Measurements from ENCODE around the gene DNAJB8.

DNAJB8 gene

DNA sequence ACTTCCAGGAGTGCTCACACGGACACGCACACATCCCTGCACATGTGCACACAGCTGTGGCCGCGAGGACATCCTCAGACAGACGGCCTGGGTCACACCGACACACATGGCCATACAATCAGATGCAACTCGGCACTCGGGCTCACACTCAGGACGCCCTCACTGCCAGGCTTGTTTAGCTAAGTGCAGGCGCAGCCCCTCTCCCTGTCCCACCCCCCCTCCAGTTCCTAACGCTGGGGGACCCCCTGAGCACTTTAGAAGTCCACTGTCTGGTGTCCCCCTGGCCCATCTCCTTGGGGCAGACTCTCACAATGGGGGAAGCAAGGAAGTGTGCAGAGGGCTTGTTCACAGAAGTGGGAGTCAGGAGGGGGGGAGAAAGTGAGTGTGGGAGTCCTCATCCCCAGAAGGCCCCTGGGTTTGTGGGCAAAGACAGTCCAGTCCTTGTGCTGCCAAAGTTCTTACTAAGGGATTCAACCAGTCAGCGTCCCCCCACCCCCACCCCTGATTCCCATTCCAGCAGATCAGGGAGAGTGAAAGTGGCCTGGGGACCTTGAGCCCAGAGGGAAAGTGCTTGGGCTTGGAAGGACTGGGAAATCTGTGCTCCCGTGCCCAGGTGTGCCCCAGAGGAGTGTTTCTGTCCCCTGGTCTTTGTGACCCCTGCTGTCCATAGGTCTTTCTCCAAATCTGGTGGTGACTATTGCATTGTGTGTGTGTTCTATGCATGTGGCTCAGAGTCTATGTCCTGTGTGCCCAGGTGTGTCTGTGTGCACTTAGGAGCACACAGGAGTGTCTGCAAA, 27.1 kb upstream of the DNAJB8 start:
- FAIRE-seq, result no peak

DNA sequence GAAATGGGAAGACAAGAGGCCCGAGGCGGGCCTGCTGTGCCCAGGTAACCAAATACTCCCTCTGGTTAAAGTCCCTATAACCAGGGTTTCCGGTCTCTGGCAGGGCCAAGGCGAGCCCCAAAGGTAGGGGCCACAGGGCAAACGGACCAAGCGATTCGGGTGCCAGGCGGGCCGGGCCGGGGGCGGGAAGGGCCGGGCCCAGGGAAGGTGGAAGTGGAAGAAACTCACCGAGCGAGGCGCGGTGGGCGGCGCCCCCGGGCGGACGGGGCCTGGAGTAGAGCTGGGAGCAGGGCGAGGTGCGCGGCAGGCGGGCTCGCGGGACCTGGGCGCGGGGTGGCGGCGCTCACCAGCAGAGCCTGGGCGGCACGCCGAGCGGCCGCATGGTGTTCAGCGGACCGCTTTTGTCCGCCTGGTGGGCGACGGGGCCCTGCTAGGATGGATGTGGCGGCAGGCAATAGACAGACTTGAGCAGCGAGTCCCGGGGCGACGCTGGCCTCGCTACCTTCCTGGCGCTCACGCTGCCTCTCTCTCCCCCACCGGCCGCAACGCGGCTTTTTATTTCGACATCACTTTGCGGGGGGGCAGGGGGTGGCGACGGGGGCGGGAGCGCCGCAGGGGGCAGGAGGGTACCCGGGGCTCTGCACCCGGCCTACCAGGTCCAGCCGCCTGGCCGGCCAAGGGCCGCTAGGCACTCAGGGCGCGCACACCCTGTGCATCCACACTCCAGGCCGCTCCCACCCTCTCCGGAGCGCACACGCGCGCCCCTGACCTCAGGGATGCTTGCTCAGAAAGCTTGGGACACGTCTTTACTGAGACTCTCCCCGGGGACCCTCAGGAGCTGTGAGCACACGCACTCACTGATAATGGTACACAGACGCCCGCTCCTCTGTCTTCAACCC, 26.2 kb upstream of the DNAJB8 start, which contains the start of gene GATA2:
GATA2 (minus strand) TSS at position 531 of the 899 bp plus-strand sequence. CDS start 6,170 bp downstream, outside the sequence.
- FAIRE-seq, result no peak

DNA sequence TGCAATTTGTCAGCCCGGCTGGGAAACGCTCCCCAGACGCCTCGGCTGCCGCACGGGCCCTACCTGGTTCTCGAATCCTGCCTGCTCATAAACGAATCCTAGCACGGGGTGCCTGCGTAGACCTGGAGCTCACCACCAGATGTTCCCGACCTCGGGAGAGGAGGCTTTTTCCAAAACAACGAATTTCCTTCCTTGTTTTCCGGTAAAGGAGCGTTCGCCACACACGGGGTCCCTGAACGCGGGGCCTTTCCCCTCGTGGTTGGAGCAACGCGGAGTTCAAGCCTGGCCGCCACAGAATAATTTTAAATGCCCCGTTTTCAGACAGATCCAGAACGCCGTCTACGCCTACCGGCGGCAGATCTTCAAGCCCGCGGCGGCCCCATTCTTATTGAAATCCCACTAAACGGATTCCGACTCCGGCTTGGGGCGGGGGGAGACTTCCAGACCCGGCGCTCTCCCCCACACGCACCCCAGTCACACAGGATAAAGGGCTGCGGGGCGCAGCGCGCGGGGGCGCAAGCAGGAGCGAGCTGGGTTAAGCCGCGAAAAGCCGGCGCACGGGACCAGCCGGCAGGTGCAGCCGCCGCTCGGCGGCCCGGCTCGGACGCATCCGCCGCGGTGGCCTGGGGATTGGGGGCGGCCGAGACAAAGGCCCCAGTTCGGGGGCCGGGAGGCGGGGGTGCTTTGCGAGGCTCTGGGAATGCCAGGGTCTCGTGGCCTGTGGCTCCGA, 25.4 kb upstream of the DNAJB8 start:
- no peak for FAIRE-seq

DNA sequence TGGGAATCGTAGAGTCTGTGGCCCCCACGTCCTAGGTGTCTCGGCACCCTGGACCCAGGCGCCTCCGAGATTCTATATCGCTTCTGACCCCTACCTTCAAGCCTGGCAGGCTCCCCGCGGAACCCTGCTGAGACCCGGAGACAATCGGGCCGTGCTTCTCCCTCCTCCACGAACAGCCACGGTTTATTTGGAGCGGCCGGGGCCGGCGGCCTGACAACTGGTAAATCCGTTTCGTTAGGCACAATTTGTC, 24.9 kb upstream of the DNAJB8 start:
- no peak for FAIRE-seq

DNA sequence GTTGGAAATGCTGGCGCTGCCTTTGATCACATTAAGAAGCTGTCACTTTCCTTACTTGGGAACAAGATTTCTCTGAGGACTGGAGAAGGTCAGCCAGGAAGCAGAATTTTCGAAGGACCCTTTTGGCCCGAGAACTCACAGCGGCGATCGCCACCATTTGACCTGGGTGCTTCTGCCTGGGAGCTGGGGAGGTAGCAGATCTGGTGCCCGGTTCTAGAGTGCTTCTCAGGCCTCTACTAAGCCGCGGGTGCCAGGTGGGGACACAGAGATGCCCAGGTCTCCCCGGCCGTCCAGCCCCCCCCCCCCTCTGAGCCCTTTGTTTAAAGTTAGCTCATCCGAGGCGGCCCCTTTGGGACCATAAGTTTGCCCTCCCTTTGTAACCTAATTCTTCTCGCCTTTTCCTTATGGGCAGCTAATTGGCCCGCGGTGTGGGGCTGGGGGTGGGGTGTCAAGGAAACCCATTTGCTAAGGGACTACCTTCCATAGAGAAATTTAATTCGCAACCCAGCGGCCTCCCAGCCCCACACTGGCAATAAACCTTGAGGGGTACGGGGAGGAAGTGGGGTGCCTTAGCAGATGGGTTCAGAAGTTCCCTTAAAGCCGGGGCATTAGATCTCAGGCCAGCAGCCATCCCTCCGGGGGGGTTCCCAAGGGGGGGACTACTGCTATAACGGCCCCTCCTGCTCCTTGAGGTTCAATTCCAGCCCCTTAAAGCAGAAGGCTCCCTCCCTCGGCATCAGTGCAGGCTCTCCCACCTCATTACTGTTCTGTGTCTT, 24.4 kb upstream of the DNAJB8 start:
- no peak for FAIRE-seq

DNA sequence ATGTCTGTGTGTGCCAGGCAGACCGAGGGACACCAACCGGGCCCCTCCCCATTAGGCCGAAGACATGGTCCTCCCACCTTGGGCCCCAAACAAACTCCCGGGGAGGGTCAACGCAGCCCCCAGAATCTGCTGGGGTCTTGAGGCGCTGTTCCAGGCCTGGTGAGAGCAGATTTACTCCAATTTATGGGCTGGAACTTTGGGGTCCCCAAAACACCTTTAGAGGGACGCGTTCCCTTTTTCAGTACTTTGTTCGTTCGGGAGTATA, 23.9 kb upstream of the DNAJB8 start:
- FAIRE-seq, result no peak

DNA sequence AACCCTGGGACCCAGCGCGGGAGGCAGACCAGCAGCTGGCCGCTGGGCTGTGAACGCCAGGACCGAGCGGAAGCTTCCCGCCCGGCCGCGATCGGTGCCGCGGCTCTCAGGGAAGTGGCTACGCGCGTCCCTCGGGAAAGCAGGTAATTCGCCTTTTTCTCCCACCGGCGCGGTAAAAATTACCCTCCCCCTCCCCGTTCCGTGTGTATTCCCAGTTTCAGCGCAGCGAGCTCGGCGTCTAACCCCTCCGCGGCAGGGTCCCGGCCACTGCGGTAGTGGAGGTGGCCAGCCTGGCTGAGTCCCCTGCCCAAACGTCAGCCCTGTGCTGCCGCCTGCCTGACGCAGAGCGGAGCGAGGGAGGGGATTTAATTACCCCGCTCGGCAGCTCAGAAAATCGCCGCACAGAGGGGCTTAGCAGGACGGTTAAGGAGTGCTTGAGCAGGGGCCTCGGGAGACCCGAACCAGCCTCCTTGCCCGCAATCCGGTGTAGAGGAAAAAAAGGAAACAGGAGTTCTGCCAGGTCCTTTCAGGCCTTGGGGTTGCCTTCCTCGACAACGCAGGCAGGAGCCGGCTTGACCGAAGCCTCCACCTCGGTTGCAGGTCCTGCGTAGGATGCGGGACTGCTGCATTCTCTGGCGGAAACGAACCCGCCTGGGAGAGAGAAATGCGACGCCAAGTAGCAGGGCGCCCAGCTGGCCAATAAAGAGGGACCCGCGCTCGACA, 23.4 kb upstream of the DNAJB8 start:
- FAIRE-seq, result no peak

DNA sequence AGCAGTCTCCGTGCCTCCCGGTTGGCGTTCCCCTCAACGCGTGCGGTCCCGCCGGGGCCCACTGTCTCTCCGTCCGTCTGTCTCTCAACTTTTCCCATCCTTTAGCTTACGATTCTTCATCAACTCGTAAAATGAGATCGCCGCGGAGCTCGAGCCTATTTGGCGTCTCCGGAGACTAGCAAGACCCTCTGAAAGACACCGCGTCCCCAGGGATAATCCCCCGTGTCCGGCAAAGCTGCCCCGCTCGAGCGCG, 22.9 kb upstream of the DNAJB8 start:
- FAIRE-seq, result no peak

DNA sequence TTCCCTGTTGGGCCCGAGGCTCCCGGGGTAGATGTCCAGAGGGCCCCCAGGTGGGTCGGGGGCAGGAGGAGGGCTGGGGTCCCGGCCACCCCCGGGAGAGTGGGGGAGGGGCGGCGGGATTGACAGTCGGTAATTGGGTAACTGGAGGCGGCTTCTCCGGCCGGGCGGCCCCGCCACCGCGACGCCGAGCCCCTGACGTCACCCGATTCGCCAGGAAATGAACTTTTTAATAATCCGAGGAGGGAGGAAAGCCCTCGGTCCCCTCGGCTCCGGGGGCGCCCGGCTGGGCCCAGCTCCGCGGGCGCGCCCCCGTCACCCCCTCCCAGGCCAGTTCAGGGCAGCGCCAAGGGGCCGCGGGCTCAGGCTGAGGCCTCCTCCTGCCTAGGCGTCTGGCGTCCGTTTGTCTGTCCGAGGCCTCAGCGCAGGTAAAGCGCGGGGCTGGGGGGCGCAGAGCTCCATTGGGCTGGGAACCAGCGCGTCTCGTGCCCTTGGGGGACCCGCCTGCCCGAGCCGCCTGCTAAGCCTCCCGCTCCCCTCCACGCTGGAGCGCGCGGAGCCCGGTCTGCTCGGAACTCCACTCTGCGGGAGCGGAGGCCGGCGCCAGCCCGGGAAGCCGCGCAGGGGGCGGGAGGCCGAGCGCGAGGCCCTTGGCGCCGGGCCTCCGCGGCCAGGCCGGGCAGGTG, 22.4 kb upstream of the DNAJB8 start:
- no peak for FAIRE-seq

DNA sequence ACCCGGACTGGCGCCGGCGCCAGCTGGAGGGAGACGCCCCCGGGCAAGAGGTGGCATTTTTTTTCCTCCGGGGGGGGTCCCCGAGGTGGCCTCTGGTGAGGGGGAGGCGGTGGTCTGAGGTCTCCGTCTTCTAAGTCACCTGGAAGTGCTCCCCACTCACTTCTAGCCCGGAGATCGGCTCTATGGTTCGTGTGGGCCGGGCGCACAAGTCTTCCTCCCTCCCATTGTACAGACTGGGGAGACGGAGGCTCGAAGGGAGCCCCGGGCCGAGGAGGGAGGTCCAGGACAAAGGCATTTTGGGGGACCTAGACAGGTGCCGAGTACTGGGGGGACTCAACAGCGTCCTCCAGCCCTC, 21.9 kb upstream of the DNAJB8 start:
- no peak for FAIRE-seq

DNA sequence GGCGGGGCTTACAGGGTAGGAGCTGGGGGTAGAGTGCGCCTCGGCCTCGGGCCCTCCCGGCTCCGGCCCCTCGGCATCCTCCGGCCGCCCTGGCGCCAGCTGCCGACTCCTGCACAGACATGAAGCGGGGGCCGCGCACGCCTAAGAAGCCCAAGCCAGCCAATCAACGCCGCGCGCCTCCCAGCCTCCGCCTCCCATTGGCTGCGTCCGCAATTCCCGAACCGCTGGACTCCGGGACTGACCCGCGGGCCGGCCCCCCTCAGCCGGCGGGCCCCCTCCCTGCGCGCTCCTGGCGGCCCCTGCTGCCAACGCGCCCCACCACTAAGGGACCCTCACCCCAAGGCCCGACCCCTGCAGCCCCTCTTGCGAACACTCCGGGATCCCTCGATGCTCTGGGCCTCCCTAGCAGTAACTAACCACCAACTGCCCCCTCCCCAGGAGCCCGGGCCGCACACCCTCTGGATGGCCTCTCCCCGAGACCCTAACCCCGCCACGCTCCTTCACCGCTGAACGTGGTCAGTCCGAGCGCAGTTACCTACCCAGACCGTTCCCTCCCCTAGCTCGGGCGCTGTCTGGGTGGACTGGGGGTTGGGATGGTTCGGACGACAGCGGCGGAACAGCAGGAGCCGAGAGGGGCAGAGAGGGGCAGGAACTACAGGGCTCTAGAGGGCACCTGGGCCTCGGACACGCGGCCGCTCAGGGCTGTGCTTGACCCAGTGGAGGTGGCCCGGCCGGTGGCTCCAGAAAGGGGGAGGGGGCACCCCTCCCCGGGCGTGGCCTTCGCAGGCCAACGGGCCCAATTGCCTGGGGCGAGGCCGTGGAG, 21.3 kb upstream of the DNAJB8 start:
- FAIRE-seq, result no peak

DNA sequence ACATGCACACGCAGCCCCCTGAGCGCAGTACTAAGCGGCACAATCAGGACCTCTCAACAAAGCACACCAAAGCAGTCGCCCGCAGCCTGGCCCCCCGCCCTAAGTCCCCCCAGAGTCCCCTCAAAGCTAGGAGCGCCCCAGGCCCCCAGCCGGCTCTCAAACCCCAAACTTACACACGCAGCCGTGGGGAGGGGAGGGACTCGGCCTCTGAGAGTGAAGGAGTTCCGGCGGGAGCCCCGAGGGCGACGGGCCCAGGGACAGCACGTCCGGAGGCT, 20.8 kb upstream of the DNAJB8 start:
- FAIRE-seq, result no peak

DNA sequence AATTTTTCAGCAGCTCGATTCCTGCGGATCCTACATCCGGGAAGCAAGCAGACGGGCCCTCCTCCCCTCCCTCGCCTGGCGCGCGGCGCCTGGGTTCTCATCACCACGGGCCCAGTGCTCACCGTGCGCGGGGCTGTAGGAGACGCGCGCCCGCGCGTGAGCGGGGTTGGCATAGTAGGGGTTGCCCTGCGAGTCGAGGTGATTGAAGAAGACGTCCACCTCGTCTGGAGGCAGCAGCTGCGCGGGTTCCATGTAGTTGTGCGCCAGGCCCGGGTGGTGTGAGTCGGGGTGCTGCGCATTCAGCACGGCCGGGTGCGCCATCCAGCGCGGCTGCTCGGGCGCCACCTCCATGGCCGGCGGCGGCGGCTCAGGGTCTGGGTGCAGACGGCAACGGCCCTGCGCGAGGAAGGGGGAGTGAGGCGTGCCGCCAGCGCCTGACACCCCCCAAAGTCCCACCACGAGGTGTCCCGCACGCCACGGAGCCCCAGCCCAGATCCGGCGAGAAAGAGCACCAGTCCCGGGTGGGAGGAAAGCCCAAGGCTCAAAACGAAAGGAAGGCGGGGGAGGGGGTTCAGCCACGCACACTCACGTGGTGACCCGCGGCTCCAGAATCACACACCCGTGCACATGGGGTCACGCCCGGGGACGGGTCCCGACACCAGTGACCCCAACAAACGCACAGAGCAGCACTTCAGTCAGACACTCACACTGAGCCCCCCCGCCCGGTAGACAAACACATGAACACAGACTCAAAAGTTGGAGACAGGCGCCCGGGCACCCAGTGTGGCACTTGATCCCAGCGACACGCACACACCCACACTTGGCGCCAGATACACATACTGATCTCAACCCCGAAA, 20.2 kb upstream of the DNAJB8 start:
- FAIRE-seq, result no peak

DNA sequence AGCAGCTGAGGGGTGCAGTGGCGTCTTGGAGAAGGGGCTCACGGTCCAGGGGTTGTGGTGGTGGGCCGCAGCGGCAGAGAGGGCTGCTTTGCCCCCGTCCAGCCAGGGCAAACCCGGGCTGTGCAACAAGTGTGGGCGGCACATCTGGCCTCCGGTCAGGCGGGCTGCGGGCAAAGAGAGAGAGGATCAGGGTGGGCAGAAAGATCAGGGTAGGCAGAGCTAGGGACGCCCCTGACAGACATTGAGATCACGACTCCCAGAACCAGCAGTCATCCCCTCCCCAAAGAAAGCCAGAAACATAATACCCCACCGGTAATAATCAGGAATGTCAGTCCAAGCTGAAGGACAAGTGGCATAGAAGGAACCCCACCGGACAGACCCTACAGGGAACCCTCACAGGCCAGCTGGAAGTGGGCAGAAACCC, 19.5 kb upstream of the DNAJB8 start:
- FAIRE-seq, result no peak

DNA sequence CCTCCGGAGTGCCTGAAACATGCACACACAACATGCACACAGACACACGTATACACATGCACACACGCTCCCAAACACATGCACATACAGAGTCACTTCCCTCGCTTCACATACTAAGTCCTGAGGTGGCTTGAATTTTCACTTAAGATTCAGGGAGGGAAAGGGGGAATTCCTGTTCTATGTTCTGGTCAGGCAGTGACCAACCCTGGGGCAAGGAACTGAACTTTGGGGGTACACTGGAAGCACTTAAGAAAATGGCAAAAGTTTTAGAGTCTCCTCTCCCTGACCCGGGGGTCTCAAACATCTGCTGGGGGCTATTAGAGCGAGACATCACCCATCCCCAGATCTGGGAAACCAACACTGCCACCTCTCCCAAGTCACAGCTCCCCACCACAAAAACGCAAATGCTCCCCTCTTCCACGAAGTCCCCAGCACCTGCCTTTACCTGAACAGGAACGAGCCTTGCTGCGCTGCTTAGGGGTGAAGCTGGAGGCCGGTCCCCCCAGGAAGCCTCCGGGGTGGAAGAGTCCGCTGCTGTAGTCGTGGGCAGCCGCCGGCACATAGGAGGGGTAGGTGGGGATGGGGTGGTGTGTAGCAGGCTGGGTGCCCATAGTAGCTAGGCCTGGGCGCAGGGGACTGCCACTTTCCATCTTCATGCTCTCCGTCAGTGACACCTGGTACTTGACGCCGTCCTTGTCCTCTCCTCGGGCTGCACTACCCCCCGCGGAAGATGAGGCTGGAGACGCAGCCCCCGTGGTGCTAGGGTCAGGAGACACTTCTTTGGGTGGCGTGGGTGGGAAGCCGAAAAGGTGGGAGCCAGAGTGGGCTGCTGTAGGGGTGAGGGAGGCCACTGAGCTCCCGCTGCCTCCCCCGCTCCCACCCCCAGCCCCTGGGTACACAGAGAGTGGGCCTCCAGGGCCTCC, 18.9 kb upstream of the DNAJB8 start:
- FAIRE-seq, result no peak

DNA sequence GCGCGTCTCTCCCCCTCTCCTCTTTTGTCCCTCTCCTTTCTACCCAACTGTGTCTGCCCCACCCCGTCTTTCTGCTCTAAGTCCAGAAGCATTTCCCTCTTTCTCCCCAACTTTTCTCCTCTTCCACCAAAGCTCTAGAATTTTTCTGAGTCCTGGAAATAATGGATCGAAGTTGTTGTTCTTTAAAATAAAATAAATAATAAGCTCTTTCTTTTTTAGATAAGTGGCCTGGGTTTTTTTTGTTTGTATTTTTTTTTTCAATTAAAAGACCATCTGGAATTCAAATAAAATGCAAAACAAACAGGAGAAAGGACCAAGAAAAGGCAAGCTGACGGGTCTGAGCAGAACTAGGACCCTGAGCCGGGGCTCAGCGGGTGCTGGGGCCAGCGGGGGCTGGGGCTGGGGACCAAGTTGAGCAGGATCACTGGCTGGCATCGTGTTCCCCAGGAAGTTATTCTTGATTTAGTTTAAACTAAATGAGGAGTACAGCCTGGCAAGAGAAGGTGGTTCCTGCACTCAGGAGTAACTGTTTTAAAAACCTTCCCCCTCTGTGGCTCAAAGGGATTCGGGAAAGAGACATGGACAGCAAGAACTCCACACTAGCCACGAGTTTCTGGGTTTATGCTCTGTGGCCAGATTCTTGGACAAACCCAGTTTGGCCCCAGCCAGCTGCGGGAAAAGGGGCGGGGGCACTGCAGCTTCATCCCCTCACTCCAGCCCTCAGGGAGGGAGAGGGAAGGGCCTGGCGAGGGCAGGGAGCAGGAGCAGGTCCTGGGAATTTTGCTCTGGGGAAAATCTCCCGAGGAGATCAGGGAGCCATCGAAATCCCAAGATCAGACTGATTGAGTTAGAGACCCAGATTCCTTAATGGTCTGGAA, 18.0 kb upstream of the DNAJB8 start:
- FAIRE-seq, result no peak

DNA sequence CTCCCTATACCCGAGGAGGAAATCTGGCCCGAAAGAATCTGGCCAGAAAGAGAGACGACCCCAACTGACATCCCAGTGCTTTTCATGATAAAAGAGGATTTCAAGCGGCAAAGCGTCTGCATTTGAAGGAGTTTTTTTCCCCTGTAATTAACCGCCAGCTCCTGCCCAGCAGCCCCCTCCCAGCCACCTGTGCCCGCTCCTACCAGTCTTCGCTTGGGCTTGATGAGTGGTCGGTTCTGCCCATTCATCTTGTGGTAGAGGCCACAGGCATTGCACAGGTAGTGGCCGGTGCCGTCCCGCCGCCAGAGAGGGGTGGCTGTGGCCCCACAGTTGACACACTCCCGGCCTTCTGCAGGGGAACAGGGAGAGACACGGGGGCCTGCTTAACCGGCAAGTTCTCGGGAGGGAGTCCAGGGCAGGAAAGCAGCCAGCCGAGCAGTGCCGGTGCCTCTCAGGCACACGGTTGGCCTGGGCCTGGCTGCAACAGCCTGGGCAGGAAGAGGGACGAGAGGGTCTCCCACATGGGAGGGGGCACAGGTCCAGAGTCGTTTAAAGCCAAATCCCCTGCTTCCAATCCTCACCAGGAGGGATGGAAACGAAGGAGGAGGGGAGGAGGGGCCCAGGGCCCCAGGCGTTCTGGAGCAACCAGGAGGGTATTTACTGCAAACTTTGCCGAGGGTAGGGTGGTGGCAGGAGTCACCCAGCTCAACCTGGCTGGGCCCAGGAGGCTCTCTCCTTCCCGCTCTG, 17.1 kb upstream of the DNAJB8 start:
- no peak for FAIRE-seq

Data from islet of Langerhans (tissue), 1 donor.